GM18508 (cell line): ENCODE results near the gene ST6GAL2.

Experiments used
- ATAC-seq: cut with Tn5 transposase; IDR thresholded peaks from one replicate; pipeline ENCODE4 v1.9.1; 2021; ENCODE audit warnings: moderate number of reproducible peaks; ENCODE audit not compliant: insufficient read depth, unreplicated experiment

The ST6GAL2 gene

GRCh38 chr2:106831816-106832569 is 54.0 kb downstream of the ST6GAL2 start:
- no peak for ATAC-seq

GRCh38 chr2:106831241-106831640 is 54.7 kb downstream of the ST6GAL2 start:
- ATAC-seq, result no peak

GRCh38 chr2:106830191-106830590 is 55.8 kb downstream of the ST6GAL2 start:
- ATAC-seq, result no peak

- ATAC-seq, result no peak
Measured at GRCh38 chr2:106828119-106828518, 57.8 kb downstream of the ST6GAL2 start.

- ATAC-seq, result no peak
Measured at GRCh38 chr2:106827158-106827557, 58.8 kb downstream of the ST6GAL2 start.

- ATAC-seq, result no peak
Measured at GRCh38 chr2:106825161-106825560, 60.8 kb downstream of the ST6GAL2 start.

GRCh38 chr2:106816974-106817373 is 69.0 kb downstream of the ST6GAL2 start:
- no peak for ATAC-seq

- no peak for ATAC-seq
Measured at GRCh38 chr2:106812841-106813240, 73.1 kb downstream of the ST6GAL2 start.

GRCh38 chr2:106812383-106812782 is 73.6 kb downstream of the ST6GAL2 start:
- no peak for ATAC-seq

- ATAC-seq, result no peak
Measured at GRCh38 chr2:106805716-106806115, 80.3 kb downstream of the ST6GAL2 start.

- ATAC-seq, result no peak
Measured at GRCh38 chr2:106804161-106804560, 81.8 kb downstream of the ST6GAL2 start.

- ATAC-seq, result no peak
Measured at GRCh38 chr2:106800976-106801655, 84.9 kb downstream of the ST6GAL2 start.

GRCh38 chr2:106800180-106800579 is 85.8 kb downstream of the ST6GAL2 start:
- ATAC-seq, result no peak

- ATAC-seq, result no peak
Measured at GRCh38 chr2:106798826-106799552, 87.0 kb downstream of the ST6GAL2 start.

- ATAC-seq, result no peak
Measured at GRCh38 chr2:106797494-106797893, 88.5 kb downstream of the ST6GAL2 start.

GRCh38 chr2:106792671-106793070 is 93.3 kb downstream of the ST6GAL2 start:
- no peak for ATAC-seq

- no peak for ATAC-seq
Measured at GRCh38 chr2:106789185-106789584, 96.8 kb downstream of the ST6GAL2 start.

GRCh38 chr2:106782681-106783080 is 103.3 kb downstream of the ST6GAL2 start:
- ATAC-seq, result no peak

- no peak for ATAC-seq
Measured at GRCh38 chr2:106781196-106781595, 104.8 kb downstream of the ST6GAL2 start.

GRCh38 chr2:106771811-106772210 is 114.2 kb downstream of the ST6GAL2 start:
- ATAC-seq, result no peak

- ATAC-seq, result no peak
Measured at GRCh38 chr2:106770986-106771385, 115.0 kb downstream of the ST6GAL2 start.
